ENCODE measurements around the gene POC1A.

- TF ChIP-seq POLR2A (IDR thresholded peaks at IDR 0.05; ENCODE audit: low read depth, low read length) (no peak), CHD1 (IDR thresholded peaks at IDR 0.05; ENCODE audit: low read depth, low read length) (no peak), EP300 (IDR thresholded peaks at IDR 0.05; ENCODE audit: borderline replicate concordance in 1 of 2, control insufficient read depth in 1 of 2, low read depth in 2 of 2, low read length in 2 of 2) (no peak), RCOR1 (conservative IDR thresholded peaks at IDR 0.05; ENCODE audit: low read depth, low read length) (no peak), BRCA1 (IDR thresholded peaks at IDR 0.05; ENCODE audit: low read depth, low read length) (no peak), GABPA (IDR thresholded peaks at IDR 0.05; ENCODE audit: low read depth) (no peak), TARDBP (IDR thresholded peaks at IDR 0.05; ENCODE audit: borderline replicate concordance) (no peak)
Observed at GRCh38 chr3:52093756-52094545, 60.3 kb downstream of the POC1A start.

Data from GM12878 (cell line).